Ectodermal cell (in vitro differentiated cells): ENCODE results near the gene LETMD1.
"Not testable (repeated sequence)": the region's sequence is repeated elsewhere in the genome, so short reads cannot be mapped to it uniquely, and the experiment has no call there.

Experiments used
- H3K27ac ChIP-seq: 2 replicates; pipeline ENCODE4 v1.7.0; 2013; ENCODE audit warnings: mild to moderate bottlenecking, low read depth, low read length; ENCODE audit not compliant: insufficient read depth, poor library complexity, severe bottlenecking
- H3K27me3 ChIP-seq: 2 replicates; pipeline ENCODE4 v1.7.0; 2013; ENCODE audit warnings: mild to moderate bottlenecking, low read length; ENCODE audit not compliant: insufficient read depth, control insufficient read depth, poor library complexity, severe bottlenecking
- H3K36me3 ChIP-seq: one replicate; pipeline ENCODE4 v1.7.0; 2013; ENCODE audit warnings: low read length; ENCODE audit not compliant: control insufficient read depth, insufficient read depth
- H3K4me1 ChIP-seq: one replicate; pipeline ENCODE4 v1.7.0; 2013; ENCODE audit warnings: low read length; ENCODE audit not compliant: control insufficient read depth, insufficient read depth
- H3K4me3 ChIP-seq: 2 replicates; pipeline ENCODE4 v1.7.0; 2013; ENCODE audit warnings: low read depth, low read length, control low read depth; ENCODE audit not compliant: insufficient read depth
- H3K9me3 ChIP-seq: 2 replicates; pipeline ENCODE4 v1.7.0; 2013; ENCODE audit warnings: mild to moderate bottlenecking, low read length, moderate library complexity; ENCODE audit not compliant: control insufficient read depth
- WGBS, 2 experiments: methylation state at CpG; one replicate each; pipeline ENCODE4 v1.1.7; 2013; ENCODE audit warnings: missing lambda C conversion rate in 2 of 2; 5-methylcytosine and 5-hydroxymethylcytosine counted together

LETMD1 gene

DNA sequence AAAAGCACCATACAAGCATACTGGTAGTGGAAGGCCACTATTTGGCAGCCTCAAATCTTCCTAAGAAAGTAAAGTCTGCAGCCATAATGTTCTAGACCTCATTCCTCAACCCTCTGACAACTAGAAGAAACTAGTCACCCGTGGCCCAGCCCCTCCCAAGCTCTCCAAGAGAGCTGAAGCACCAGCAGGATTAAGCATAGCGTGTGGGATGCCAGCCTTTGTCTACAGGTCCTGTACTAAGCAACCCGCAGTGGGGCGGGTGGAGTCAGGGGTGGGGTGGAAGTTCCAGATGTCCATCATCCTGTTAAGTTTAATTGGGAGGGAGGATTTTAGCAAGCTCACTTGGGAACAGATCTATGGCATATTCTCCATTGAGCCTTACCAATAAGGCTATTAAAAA, 36.2 kb upstream of the LETMD1 start:
- Histone ChIP-seq H3K36me3 (no peaks in the 10 kb centered on the region), H3K27ac (peak overlapping the region; percentile 63), H3K4me1 (peaks cover 9% of the 10 kb centered on the region), H3K4me3 (no peak overlapping the region), H3K9me3 (no peaks in the 10 kb centered on the region), H3K27me3 (no peaks in the 10 kb centered on the region)
- 31 to 32% methylated on average over 4 of the region's 4 CpGs for WGBS, 2 experiments

DNA sequence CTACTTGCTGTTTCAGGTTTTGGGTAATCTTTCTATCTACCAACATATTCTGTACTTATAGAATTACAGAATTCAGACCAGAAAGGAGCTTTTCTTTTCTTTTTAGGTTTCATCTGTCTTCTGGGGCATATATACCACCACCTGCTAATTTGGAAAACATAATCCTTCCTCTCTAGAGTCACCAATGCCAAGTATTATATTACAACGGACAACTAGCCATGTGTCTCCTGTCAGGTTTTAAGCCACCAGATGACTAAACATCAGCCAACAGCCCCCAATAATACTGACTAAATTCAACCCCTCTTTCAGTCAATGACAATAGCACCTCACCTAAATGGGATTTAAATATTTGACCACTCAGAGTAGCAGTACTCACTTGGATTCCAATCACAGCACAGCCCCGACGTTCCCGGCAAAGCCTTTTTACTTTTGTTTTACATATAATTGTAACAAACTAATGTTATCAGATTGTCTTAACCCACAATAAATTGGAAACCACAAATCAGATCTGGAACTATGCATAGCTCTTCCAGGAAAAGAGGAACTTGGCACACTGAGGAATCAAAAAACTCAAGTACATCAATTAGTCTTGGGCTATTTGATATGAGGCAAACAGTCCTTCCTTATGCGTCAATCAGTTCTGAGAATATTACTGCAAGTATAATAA, 35.4 kb upstream of the LETMD1 start:
- peak overlapping the region; percentile 63 for H3K27ac ChIP-seq
- H3K4me1 ChIP-seq = peaks cover 9% of the 10 kb centered on the region
- no peak overlapping the region for H3K4me3 ChIP-seq
- WGBS, 2 experiments = 84 to 90% methylated on average over 2 to 5 of the region's 5 CpGs
- H3K27me3 ChIP-seq = no peaks in the 10 kb centered on the region
- no peaks in the 10 kb centered on the region for H3K9me3 ChIP-seq
- H3K36me3 ChIP-seq = no peaks in the 10 kb centered on the region

DNA sequence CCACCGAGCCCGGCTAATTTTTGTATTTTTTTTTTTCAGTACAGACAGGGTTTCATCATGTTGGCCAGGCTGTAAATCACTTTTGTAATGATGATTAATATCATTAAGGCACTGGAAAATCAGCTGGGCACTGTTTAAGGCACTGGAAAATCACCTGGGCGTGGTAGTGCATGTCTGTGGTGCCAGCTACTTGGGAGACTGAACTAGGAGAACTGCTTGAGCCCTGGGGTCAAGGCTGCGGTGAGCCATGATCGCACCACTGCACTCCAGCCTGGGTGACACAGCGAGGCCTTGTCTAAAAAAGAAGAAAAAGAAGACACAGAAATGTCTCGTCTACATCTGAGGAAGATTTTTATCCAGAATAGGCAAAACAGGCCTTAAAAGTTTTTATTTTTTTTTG, 34.7 kb upstream of the LETMD1 start:
- Histone ChIP-seq H3K9me3 (no peaks in the 10 kb centered on the region), H3K27me3 (no peaks in the 10 kb centered on the region), H3K36me3 (no peaks in the 10 kb centered on the region), H3K4me3 (no peak overlapping the region), H3K4me1 (peaks cover 9% of the 10 kb centered on the region), H3K27ac (no peak overlapping the region)
- WGBS, 2 experiments = 94% methylated on average over 7 of the region's 7 CpGs

DNA sequence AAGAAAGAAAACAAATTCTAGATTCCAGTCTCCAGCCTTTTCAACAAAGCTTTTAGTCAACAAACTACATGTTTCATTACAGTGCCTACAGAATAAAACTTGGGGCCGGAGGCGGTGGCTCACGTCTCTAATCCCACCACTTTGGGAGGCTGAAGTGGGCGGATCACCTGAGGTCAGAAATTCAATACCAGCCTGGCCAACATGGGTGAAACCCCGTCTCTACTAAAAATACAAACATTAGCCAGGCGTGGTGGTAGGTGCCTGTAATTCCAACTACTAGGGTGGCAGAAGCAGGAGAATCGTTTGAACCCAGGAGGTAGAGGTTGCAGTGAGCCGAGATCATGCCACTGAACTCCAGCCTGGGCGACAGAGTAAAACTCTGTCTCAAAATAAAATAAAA, 33.7 kb upstream of the LETMD1 start:
- not testable (repeated sequence) for H3K9me3 ChIP-seq, H3K4me1 ChIP-seq, H3K27me3 ChIP-seq, H3K36me3 ChIP-seq, H3K4me3 ChIP-seq, H3K27ac ChIP-seq
- 85 to 86% methylated on average over 9 of the region's 9 CpGs for WGBS, 2 experiments

DNA sequence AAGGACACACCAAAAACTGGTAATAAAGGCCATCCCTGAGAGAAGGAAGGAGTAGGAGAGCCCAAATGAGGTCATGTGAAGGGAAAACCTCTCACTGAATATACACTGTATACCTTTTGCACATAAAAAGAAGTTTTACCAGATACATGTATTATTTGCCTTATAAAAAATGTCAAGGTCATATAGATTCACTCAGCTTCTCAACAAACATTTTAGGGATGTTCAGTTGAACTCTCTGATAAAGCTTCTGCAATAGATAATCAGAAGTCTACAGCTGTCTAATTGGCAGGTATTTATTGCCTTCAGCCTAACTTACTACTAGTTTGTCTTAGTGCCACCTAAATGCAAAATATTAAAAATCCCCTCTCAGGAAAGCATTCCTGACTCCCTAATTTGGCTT, 30.7 kb upstream of the LETMD1 start:
- Histone ChIP-seq H3K4me1 (peaks cover 5% of the 10 kb centered on the region), H3K4me3 (no peak overlapping the region), H3K27me3 (no peaks in the 10 kb centered on the region), H3K36me3 (no peaks in the 10 kb centered on the region), H3K27ac (no peak overlapping the region), H3K9me3 (no peaks in the 10 kb centered on the region)

DNA sequence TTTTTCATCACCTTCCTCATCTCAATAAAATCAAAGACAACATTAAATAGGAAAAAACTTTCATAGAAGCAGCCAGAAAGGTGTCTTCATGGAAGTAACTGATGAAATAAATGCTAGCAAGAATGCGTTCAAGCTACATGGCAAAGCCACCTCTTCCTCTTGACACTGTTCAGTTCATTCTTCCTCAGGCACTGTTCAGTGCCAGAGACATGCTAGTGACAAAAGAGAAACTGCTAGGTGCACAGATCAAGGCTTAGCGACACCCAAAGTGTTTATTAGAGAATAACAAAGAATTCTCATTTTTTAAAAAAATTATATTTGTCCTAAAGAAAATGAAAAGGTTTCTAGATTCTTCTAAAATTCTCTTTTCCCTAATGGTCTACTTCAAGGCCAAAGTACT, 29.2 kb upstream of the LETMD1 start:
- Histone ChIP-seq H3K4me1 (peaks cover 5% of the 10 kb centered on the region), H3K4me3 (no peak overlapping the region), H3K36me3 (no peaks in the 10 kb centered on the region), H3K9me3 (no peaks in the 10 kb centered on the region), H3K27ac (no peak overlapping the region), H3K27me3 (no peaks in the 10 kb centered on the region)
- 94 to 97% methylated on average over 1 of the region's 2 CpGs for WGBS, 2 experiments

DNA sequence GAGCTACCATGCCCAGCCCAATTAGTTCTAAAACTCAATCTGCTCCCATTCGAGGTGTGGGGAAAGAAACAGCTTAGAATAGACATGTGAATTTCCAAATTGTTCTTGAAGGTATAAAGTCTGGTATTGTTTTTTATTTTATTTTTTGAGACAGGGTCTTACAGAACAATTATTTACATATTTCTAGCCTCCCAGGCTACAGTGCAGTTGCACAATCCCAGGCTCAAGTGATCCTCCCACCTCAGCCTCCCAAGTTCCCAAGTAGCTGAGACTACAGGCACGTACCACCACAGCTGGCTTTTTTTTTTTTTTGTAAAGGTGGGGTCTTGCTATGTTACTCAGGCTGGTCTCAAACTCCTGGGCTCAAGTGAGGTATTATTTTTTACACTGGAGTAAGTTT, 28.2 kb upstream of the LETMD1 start:
- 79 to 100% methylated on average over 2 of the region's 2 CpGs for WGBS, 2 experiments
- Histone ChIP-seq H3K4me1 (peaks cover 10% of the 10 kb centered on the region), H3K36me3 (no peaks in the 10 kb centered on the region), H3K27ac (no peak overlapping the region), H3K9me3 (no peaks in the 10 kb centered on the region), H3K4me3 (no peak overlapping the region), H3K27me3 (no peaks in the 10 kb centered on the region)

DNA sequence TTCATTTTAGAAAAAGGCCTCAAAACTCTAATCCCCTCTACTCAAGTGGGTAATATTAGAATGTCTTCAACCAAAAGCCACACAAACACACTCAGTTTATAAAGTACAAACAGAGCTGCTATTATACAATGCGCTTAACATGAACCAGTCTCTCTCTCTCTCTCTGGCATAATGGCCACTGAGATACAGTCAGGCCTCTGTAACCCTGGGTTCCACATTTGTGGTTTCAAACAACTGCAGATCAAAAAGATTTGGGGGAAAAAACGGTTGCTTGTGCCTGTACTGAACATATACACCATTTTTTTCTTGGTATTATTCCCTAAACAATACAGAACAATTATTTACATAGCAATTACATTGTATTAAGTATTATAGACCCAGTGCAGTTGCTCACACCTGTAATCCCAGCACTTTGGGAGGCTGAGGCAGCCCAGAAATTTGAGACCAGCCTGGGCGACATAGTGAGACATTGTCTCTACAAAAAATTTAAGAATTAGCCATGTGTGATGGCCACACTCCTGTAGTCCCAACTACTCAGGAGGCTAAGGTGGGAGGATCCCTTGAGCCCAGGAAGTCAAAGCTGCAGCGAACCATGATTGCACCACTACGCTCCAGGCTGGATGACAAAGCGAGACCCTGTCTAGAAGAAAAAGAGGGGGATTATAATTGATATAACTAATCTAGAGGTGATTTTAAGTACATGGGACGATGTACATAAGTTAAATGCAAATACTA, 27.5 kb upstream of the LETMD1 start:
- no peaks in the 10 kb centered on the region for H3K9me3 ChIP-seq
- 96% methylated on average over 6 to 7 of the region's 7 CpGs for WGBS, 2 experiments
- no peaks in the 10 kb centered on the region for H3K27me3 ChIP-seq
- peaks cover 10% of the 10 kb centered on the region for H3K4me1 ChIP-seq
- no peak overlapping the region for H3K4me3 ChIP-seq
- no peak overlapping the region for H3K27ac ChIP-seq
- H3K36me3 ChIP-seq = no peaks in the 10 kb centered on the region

DNA sequence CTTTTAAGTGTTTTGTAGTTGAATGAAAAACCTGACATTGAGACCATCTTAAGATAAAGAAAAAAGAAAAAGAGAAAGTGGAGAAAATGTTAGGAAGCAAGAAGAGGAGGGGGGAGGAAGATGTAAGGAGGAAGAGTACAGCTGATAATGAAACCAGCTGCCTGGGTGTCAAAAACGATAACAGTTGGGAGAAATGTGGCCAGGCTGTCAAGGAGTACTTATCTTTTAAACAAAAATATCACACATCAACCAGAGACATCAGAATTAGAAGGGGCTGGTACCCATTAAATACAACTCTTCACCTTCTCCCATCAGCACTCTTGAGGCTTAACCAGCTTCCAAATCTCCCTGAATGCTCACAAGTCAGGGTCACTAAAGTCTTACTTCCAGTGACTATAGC, 26.4 kb upstream of the LETMD1 start:
- Histone ChIP-seq H3K27me3 (no peaks in the 10 kb centered on the region), H3K4me1 (peaks cover 10% of the 10 kb centered on the region), H3K9me3 (no peaks in the 10 kb centered on the region), H3K4me3 (no peak overlapping the region), H3K36me3 (no peaks in the 10 kb centered on the region), H3K27ac (no peak overlapping the region)
- WGBS, 2 experiments = 87 to 94% methylated on average over 1 of the region's 1 CpG

DNA sequence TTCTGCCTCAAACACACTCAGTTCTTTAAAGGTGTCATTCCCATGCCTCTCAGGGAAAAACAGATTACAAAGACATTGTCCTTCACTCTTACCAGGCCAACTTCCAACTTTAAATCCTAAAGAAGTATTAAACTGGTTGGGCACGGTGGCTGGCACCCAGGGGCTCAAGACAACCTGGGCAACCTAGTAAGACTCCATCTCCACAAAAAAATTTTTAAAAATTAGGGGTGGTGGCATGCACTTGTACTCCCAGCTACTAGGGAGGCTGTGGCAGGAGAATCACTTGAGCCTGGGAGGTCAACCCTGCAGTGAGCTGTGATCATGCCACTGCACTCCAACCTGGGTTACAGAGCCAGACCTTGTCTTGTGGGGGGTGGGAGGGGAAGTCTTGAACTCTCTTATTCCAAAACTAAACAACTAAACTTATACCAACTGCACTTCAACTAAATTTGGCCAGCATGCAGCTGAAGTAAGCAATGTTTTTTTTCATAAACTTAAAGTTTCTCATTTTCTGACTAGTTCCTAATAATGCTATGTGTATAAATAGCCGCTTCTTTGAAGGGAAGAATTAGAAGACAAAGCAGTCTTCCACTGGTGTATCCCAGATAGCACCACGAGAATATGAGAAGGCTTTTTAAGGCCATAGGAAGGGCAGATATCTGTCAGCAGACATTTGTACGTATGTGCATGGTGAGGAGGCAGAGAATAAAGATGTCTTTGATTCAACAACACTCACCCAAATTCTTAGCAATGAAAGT, 24.3 kb upstream of the LETMD1 start:
- H3K36me3 ChIP-seq = no peaks in the 10 kb centered on the region
- no peaks in the 10 kb centered on the region for H3K9me3 ChIP-seq
- H3K4me3 ChIP-seq = peak overlapping the region; percentile 48
- H3K27ac ChIP-seq = peak overlapping the region; percentile 94
- WGBS, 2 experiments = 89 to 94% methylated on average over 4 of the region's 4 CpGs
- no peaks in the 10 kb centered on the region for H3K27me3 ChIP-seq
- peaks cover 16% of the 10 kb centered on the region for H3K4me1 ChIP-seq
